HCT116 (cell line): Measurements from ENCODE around the gene SPESP1. TPM values are rescaled to one million over a fixed set of nuclear protein-coding genes. Genes with fewer than 3 reads are reported as not detected.

Experiments
- ATAC-seq: fragments of 200-7000 bp; cut with Tn5 transposase; 2 replicates; pipeline ENCODE4 v1.9.1; 2020; ENCODE audit warnings: mild to moderate bottlenecking, moderate library complexity
- BruUV-seq: library from RNA; stranded (reverse); fragments of 400-500 nt; replicated peaks from 2 replicates; lab custom pipeline; 2021; lab: Mats Ljungman, UMichigan
- CTCF ChIA-PET: fragments of 300-600 bp; sonication (Branson Sonifier 250); formaldehyde crosslinking; loops from one replicate; lab custom pipeline; 2021; ENCODE audit warnings: antibody characterized with exemption; lab: Charles Lee
- POLR2A ChIA-PET: fragments of 300-600, 350-600 bp; sonication (Branson Sonifier 250); formaldehyde crosslinking; loops from one replicate; lab custom pipeline; 2021; ENCODE audit warnings: antibody characterized with exemption; lab: Charles Lee
- RAD21 ChIA-PET, 2 experiments: fragments of 300-600 bp; sonication (Branson Sonifier 250); formaldehyde crosslinking; loops; one replicate each; lab custom pipeline; 2023; ENCODE audit warnings: low total read pairs in 2 of 2; ENCODE audit not compliant: uncharacterized antibody in 2 of 2, unreplicated experiment in 2 of 2, low non-redundant PET in 1 of 2; lab: Charles Lee
- DNase-seq: peaks from one replicate; pipeline ENCODE4 v3.0.0-alpha.2; 2010; ENCODE audit warnings: low read depth, low spot score
- H2AFZ ChIP-seq: fragments of 200-600 bp; shearing (Covaris generic), sonication (generic); 2 replicates; pipeline ENCODE4 v1.6.1; 2017; ENCODE audit warnings: low read depth, mixed run types, mixed read lengths, antibody characterized with exemption, low read length; ENCODE audit not compliant: poor library complexity, severe bottlenecking
- H3K27ac ChIP-seq: 2 replicates; pipeline ENCODE4 v1.5.1; 2012; ENCODE audit warnings: low read depth, low read length
- H3K27me3 ChIP-seq: fragments of 200-600 bp; sonication (generic); 2 replicates; pipeline ENCODE4 v1.6.1; 2016; ENCODE audit warnings: mixed run types, low read length, mixed read lengths; ENCODE audit not compliant: insufficient read depth
- H3K36me3 ChIP-seq, 2 experiments: fragments of 200-500 bp in 1 of 2; fragments of 200-600 bp in 1 of 2; sonication (Bioruptor generic) in 1 of 2; sonication (generic) in 1 of 2; 2 replicates each; pipeline versions ENCODE4 v1.5.1 to v1.6.1; 2014 to 2016; ENCODE audit warnings: low read length in 2 of 2, inconsistent platforms in 1 of 2, mixed read lengths in 1 of 2, mixed run types in 1 of 2; ENCODE audit not compliant: insufficient read depth in 2 of 2, control insufficient read depth in 1 of 2
- H3K4me1 ChIP-seq, 2 experiments: fragments of 200-600 bp in 1 of 2; sonication (generic) in 1 of 2; 2 replicates each; pipeline versions ENCODE4 v1.5.1 to v1.6.1; 2012 to 2017; ENCODE audit warnings: low read length in 2 of 2, inconsistent platforms in 1 of 2, mild to moderate bottlenecking in 1 of 2, mixed read lengths in 1 of 2, mixed run types in 1 of 2, moderate library complexity in 1 of 2; ENCODE audit not compliant: insufficient read depth in 2 of 2, control insufficient read depth in 1 of 2
- H3K4me2 ChIP-seq: fragments of 200-600 bp; sonication (generic); 2 replicates; pipeline ENCODE4 v1.6.1; 2017; ENCODE audit warnings: mixed run types, low read length, mixed read lengths
- H3K4me3 ChIP-seq, 2 experiments: fragments of 200-600 bp in 1 of 2; sonication (generic) in 1 of 2; replicated peaks in 1 of 2; 2 replicates each; pipeline ENCODE4 v1.5.1; 2011 to 2016; ENCODE audit warnings: low read length in 2 of 2, control low read depth in 1 of 2, low read depth in 1 of 2, mild to moderate bottlenecking in 1 of 2, mixed read lengths in 1 of 2, mixed run types in 1 of 2
- H3K79me2 ChIP-seq: fragments of 200-600 bp; sonication (generic); 2 replicates; pipeline ENCODE4 v1.6.1; 2017; ENCODE audit warnings: mild to moderate bottlenecking, mixed run types, low read length, moderate library complexity, mixed read lengths; ENCODE audit not compliant: insufficient read depth
- H3K9ac ChIP-seq: fragments of 200-600 bp; sonication (generic); 2 replicates; pipeline ENCODE4 v1.6.1; 2016; ENCODE audit warnings: low read length, mixed read lengths
- H3K9me2 ChIP-seq: fragments of 200-600 bp; sonication (generic), shearing (Covaris generic); 2 replicates; pipeline ENCODE4 v1.6.1; 2017; ENCODE audit warnings: mixed run types, mild to moderate bottlenecking, moderate library complexity; ENCODE audit not compliant: insufficient read depth
- H3K9me3 ChIP-seq, 2 experiments: fragments of 200-500 bp in 1 of 2; fragments of 200-600 bp in 1 of 2; sonication (Bioruptor generic) in 1 of 2; sonication (generic) in 1 of 2; 2 replicates each; pipeline ENCODE4 v1.6.1; 2014 to 2017; ENCODE audit warnings: low read length in 2 of 2, mixed read lengths in 2 of 2, inconsistent platforms in 1 of 2, low read depth in 1 of 2, mild to moderate bottlenecking in 1 of 2, mixed run types in 1 of 2, moderate library complexity in 1 of 2; ENCODE audit not compliant: control insufficient read depth in 1 of 2, insufficient read depth in 1 of 2
- H4K20me1 ChIP-seq: fragments of 200-600 bp; sonication (generic), shearing (Covaris generic); 2 replicates; pipeline ENCODE4 v1.6.1; 2017; ENCODE audit warnings: mixed run types, mild to moderate bottlenecking, moderate library complexity; ENCODE audit not compliant: insufficient read depth
- CEBPB ChIP-seq: IDR thresholded peaks from 2 replicates; pipeline ENCODE4 v1.6.1; 2012; ENCODE audit warnings: low read depth
- EGR1 ChIP-seq: IDR thresholded peaks from 2 replicates; pipeline ENCODE4 v1.6.1; 2012; ENCODE audit warnings: low read depth
- FOSL1 ChIP-seq: IDR thresholded peaks from 2 replicates; pipeline ENCODE4 v1.6.1; 2012; ENCODE audit warnings: low read depth
- RAD21 ChIP-seq: IDR thresholded peaks from 2 replicates; pipeline ENCODE4 v1.6.1; 2012; ENCODE audit warnings: low read depth, mild to moderate bottlenecking
- SIN3A ChIP-seq: IDR thresholded peaks from 2 replicates; pipeline ENCODE4 v1.6.1; 2012; ENCODE audit warnings: low read depth
- SP1 ChIP-seq: IDR thresholded peaks from 2 replicates; pipeline ENCODE4 v1.6.1; 2012; ENCODE audit warnings: low read depth
- SRF ChIP-seq: IDR thresholded peaks from 2 replicates; pipeline ENCODE4 v1.6.1; 2012; ENCODE audit warnings: low read depth
- TCF7L2 ChIP-seq: IDR thresholded peaks from 2 replicates; pipeline ENCODE4 v1.7.0; 2011; ENCODE audit warnings: borderline replicate concordance, inconsistent platforms; ENCODE audit not compliant: insufficient read depth, insufficient read length; ENCODE audit errors: extremely low read depth
- YY1 ChIP-seq: IDR thresholded peaks from 2 replicates; pipeline ENCODE4 v1.6.1; 2011; ENCODE audit warnings: low read length, low read depth, moderate library complexity, mild to moderate bottlenecking; ENCODE audit not compliant: insufficient replicate concordance; ENCODE audit errors: extremely low read depth
- ZNF274 ChIP-seq: fragments of 200-500 bp; sonication (Bioruptor generic); IDR thresholded peaks from 2 replicates; pipeline ENCODE4 v1.6.1; 2014; ENCODE audit warnings: mild to moderate bottlenecking, low read depth, low read length, inconsistent platforms
- intact Hi-C: fragments of 100-400 bp; cut with micrococcal nuclease; formaldehyde crosslinking; loops from 2 replicates; pipeline ENCODE4 v1.10.0; 2022
- total RNA-seq: library from RNA; stranded (reverse); gene quantifications from one replicate; pipeline ENCODE4 v1.2.1, GENCODE V29; 2021; ENCODE audit not compliant: unreplicated experiment
- TF ChIP-seq, protein P1 (sequence below): IDR thresholded peaks from 2 replicates; pipeline ENCODE4 v1.6.1; 2012

SPESP1 gene
- total RNA-seq, 1 experiment from 2014 or later = not detected

DNA sequence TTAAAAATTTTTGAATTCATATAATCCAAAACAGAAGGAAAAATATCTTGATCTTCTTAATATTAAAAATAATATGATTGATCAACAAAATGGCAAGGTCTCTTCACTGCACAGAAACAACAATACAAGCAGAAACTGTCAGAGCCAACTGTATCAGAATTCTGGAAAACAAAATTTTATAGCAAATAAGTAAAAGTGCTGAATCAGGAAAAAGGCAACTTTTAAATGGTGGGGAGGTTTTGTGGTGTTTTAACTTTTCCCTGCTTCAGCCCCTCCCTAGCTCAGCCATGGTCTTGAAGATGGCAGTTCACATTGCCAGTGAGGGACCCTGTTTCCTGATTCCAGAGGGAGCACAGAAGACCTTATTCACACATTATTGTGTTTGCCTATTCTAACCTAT is 37.6 kb downstream of the SPESP1 start (continued):
- TF ChIP-seq FOSL1 (no peak), RAD21 (no peak), YY1 (no peak), SRF (no peak), ZNF274 (no peak), SIN3A (no peak), EGR1 (no peak), SP1 (no peak), CEBPB (no peak)
- TF ChIP-seq, protein P1, sequence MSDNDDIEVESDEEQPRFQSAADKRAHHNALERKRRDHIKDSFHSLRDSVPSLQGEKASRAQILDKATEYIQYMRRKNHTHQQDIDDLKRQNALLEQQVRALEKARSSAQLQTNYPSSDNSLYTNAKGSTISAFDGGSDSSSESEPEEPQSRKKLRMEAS = no peak

DNA sequence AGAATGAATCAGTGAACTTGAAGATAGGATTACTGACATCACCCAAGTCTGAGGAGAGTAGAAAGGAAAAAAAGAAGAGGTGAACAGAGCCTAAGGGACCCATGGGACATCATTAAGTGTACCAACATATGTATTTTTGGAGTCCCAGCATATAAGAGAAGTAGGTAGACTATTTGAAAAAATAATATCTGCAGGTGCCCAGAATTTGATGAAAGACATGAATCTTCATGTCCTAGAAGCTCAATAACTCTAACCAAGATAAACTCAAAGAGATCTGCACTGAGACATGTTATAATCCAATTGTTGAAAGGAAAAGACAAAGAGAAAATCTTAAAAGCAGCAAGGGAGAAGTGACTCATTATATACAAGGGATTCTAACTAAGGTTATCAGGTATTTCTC is 39.0 kb downstream of the SPESP1 start:
- Histone ChIP-seq H2AFZ (no peak overlapping the region), H3K36me3 (no peaks in the 10 kb centered on the region), H3K4me1 (no peaks in the 10 kb centered on the region), H3K9me2 (no peaks in the 10 kb centered on the region), H3K79me2 (no peaks in the 10 kb centered on the region), H3K27ac (no peak overlapping the region), H4K20me1 (no peaks in the 10 kb centered on the region), H3K9me3 (peaks cover 8 to 11% of the 10 kb centered on the region in 2 experiments; a peak in 2 of 4 replicates), H3K27me3 (no peaks in the 10 kb centered on the region), H3K4me2 (no peak overlapping the region), H3K9ac (no peak overlapping the region), H3K4me3 (no peak overlapping the region)
- no peak for TF ChIP-seq SP1
- no peak for TF ChIP-seq SRF
- TF ChIP-seq TCF7L2 = no peak
- ChIA-PET POLR2A (no interaction called here), RAD21 (no interaction called here), CTCF (no interaction called here)
- DNase-seq (no peak), ATAC-seq (no peak)
- intact Hi-C loops = no loop called here
- no TSS peak for BruUV-seq
